ENCODE data around the gene MYO1G. TPM values are rescaled to one million over a fixed set of nuclear protein-coding genes. Genes with fewer than 3 reads are reported as not detected.
"Not testable (repeated sequence)": the region's sequence is repeated elsewhere in the genome, so short reads cannot be mapped to it uniquely, and the experiment has no call there.

The MYO1G gene
- total RNA-seq, 1 donor from 2014 or later: 0.77 TPM

DNA sequence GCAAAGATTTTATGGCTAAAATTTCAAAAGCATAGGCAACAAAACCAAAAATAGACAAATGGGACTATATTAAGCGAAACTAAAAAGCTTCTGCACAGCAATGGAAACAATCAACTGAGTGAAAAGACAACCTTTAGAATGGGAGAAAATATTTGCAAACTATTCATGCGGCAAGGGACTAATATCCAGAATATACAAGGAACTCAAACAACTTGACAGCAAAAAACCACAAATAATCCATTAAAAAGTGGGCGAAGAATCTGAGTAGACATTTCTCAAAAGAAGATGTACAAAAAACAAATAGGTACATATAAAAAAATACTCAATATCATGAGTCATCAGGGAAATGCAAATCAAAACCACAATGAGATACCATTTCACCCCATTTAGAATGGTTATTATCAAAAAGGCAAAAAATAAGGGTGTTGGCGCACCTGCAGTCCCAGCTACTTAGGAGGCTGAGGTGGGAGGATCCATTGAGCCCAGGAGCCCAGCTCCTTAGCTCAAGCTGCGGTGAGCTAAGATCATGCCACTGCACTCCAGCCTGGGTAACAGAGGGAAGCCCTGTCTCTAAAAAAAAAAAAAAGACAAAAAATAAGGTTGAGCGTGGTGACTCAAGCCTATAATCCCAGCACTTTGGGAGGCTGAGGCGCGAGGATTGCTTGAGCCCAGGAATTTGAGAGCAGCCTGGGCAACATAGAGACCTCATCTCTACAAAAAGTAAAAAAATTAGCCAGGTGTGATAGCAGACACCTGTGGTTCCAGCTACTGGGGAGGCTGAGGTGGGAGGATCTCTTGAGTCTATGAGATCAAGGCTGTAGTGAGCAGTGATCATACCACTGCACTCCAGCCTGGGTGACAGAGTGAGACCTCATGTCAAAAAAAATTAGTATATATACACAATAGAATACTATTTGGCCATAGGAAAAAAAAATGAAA is 17.0 kb upstream of the MYO1G start:
- Histone ChIP-seq H3K27me3 (ENCODE audit: low read depth) (no peaks in the 10 kb centered on the region), H3K4me1 (peaks cover 17% of the 10 kb centered on the region), H3K4me3 (no peak overlapping the region), H3K36me3 (no peaks in the 10 kb centered on the region), H3K9me3 (replicated peaks) (no peaks in the 10 kb centered on the region), H3K27ac (replicated peaks) (no peak overlapping the region)
- intact Hi-C loops (cut with micrococcal nuclease): no loop called here
- no peak for TF ChIP-seq CTCF (IDR thresholded peaks at IDR 0.05; ENCODE audit: borderline replicate concordance)
- DNase-seq: no peak

DNA sequence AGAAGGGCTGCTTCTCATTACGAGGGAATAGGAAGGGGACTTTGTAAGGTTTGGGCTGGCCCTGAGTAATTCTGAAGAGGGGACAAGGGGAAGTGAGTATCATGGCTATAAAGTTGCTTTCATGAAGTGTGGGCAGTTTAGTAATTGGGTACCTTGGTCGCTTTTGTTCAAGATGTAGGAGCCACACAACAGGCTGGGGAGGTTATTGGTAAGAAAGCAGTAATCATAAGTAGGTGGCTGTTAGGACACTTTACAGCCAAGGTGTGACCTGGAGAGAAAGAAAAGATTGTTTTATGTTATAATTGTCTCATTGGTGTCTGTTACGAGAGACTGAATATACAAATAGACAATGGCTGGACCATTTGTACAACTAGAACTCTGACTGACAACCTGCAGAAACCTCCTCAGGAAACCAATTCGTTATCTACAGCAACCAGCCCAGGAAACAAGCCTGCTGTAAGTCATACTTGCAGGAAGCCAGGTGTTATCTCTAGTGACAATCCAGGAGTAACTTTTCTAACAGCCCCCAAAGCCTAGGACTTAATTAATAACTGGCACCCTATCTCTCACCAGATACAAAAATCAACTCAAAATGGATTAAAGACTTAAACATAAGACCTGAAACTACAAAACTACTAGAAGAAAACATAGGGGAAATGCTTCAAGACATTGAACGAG is 16.2 kb upstream of the MYO1G start:
- H3K27ac ChIP-seq (replicated peaks): no peak overlapping the region
- H3K4me1 ChIP-seq: peaks cover 21% of the 10 kb centered on the region
- DNase-seq: no peak
- no peaks in the 10 kb centered on the region for H3K9me3 ChIP-seq (replicated peaks)
- H3K36me3 ChIP-seq: no peaks in the 10 kb centered on the region
- no peak for TF ChIP-seq CTCF (IDR thresholded peaks at IDR 0.05; ENCODE audit: borderline replicate concordance)
- intact Hi-C loops (cut with micrococcal nuclease): no loop called here
- H3K27me3 ChIP-seq (ENCODE audit: low read depth): no peaks in the 10 kb centered on the region
- H3K4me3 ChIP-seq: no peak overlapping the region

GRCh38 chr7:44992004-44992795 is 13.4 kb upstream of the MYO1G start:
- H3K36me3 ChIP-seq; intact Hi-C loops (cut with micrococcal nuclease); H3K27me3 ChIP-seq (ENCODE audit: low read depth); H3K4me3 ChIP-seq; DNase-seq; H3K27ac ChIP-seq (replicated peaks); H3K9me3 ChIP-seq (replicated peaks): not testable (repeated sequence)
- H3K4me1 ChIP-seq: peaks cover 19% of the 10 kb centered on the region

DNA sequence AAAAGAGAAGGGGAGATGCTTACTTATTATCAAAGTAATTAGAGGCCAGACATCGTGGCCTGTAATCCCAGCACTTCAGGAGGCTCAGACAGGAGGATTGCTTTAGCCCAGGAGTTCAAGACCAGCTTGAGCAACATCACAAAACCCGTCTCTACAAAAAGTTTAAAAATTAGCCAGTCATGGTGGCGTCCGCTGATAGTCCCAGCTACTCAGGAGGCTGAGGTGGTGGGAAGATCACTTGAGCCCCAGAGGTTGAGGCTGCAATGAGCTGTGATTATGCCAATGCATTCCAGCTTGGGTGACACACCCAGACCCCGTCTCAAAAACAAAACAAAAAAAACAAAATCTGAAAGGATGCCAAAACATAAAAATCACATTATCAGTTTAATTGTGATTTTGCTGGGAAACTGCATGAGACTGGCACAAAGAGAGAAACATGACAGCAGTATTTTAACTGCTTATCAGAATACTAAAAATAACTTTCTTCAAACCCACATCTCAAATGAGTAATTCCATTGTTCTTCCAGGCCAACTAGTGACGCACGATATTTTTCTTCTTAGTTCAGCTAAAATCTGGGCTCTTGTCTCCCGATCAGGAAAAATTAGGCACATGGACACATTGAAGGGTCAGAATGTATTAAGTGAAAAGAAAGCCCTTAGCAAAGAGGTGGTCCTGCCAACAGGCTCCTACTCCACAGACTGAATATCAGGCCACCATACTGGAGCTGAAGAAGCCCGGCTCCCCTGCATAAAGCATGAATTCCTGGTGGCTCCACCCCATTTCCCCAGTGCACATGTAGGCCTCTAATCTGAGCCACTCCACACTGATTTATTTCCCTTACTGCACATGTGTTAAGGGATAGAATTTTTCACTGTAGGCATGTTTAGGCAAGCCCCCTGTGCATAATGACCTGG is 11.6 kb upstream of the MYO1G start:
- H3K4me3 ChIP-seq: no peak overlapping the region
- intact Hi-C loops (cut with micrococcal nuclease): no loop called here
- no peak for TF ChIP-seq CTCF (IDR thresholded peaks at IDR 0.05; ENCODE audit: borderline replicate concordance)
- DNase-seq: no peak
- H3K9me3 ChIP-seq (replicated peaks): no peaks in the 10 kb centered on the region
- H3K27ac ChIP-seq (replicated peaks): peak overlapping the region; percentile 61
- no peaks in the 10 kb centered on the region for H3K27me3 ChIP-seq (ENCODE audit: low read depth)
- peaks cover under 1% of the 10 kb centered on the region for H3K36me3 ChIP-seq
- H3K4me1 ChIP-seq: peaks cover 33% of the 10 kb centered on the region

DNA sequence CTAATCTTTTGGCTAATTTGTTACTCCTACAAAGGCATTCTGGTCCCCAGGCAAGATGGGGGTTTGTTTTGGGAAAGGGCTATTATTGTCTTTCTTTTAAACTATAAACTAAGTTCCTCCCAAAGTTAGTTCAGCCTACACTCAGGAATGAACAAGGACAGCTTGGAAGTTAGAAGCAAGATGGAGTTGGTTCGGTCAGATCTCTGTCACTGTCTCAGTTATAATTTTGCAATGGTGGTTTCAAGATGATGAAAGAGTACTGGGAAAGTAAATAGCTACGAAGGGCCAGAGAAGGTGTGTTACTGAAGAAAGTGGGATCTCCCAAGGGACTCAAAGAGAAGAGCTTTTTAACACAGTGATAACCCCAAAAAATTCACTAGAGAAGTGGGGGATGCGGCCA is 10.3 kb upstream of the MYO1G start:
- intact Hi-C loops (cut with micrococcal nuclease): no loop called here
- peaks cover 11% of the 10 kb centered on the region for H3K36me3 ChIP-seq
- peaks cover 43% of the 10 kb centered on the region for H3K4me1 ChIP-seq
- no peak overlapping the region for H3K4me3 ChIP-seq
- DNase-seq: no peak
- H3K27me3 ChIP-seq (ENCODE audit: low read depth): no peaks in the 10 kb centered on the region
- no peaks in the 10 kb centered on the region for H3K9me3 ChIP-seq (replicated peaks)
- TF ChIP-seq CTCF (IDR thresholded peaks at IDR 0.05; ENCODE audit: borderline replicate concordance): no peak
- no peak overlapping the region for H3K27ac ChIP-seq (replicated peaks)

Measured in left ventricle myocardium inferior (tissue), 1 donor.